H1 (cell line): Measurements from ENCODE around the gene CBFB. TPM values are rescaled to one million over a fixed set of nuclear protein-coding genes. Genes with fewer than 3 reads are reported as not detected.

Experiments
- CTCF ChIA-PET: fragments of 300-600 bp; sonication (Branson Sonifier 250); formaldehyde crosslinking; loops from one replicate; lab custom pipeline; 2021; ENCODE audit not compliant: partially characterized antibody; lab: Charles Lee
- POLR2A ChIA-PET: fragments of 300-600 bp; sonication (Branson Sonifier 250); formaldehyde crosslinking; loops from one replicate; lab custom pipeline; 2021; ENCODE audit warnings: inconsistent platforms; ENCODE audit not compliant: partially characterized antibody; lab: Charles Lee
- DNase-seq, 2 experiments: peaks; one replicate each; pipeline versions ENCODE4 v3.0.0 to v3.0.0-alpha.2; 2010 to 2022; ENCODE audit warnings: low spot score in 2 of 2, low read depth in 1 of 2, mixed read lengths in 1 of 2
- FAIRE-seq: peaks from 2 replicates; lab custom pipeline; 2011; peaks lifted over from hg19 to GRCh38; lab: Jason Lieb, UNC
- H2AFZ ChIP-seq: 2 replicates; pipeline ENCODE4 v1.8.1; 2012; ENCODE audit warnings: low read length, inconsistent platforms
- H2AK5ac ChIP-seq: 2 replicates; pipeline ENCODE4 v1.6.1; 2013; ENCODE audit warnings: low read depth, low read length
- H2BK120ac ChIP-seq: replicated peaks from 2 replicates; pipeline ENCODE3; 2013; ENCODE audit warnings: low read depth, low read length, inconsistent platforms
- H2BK12ac ChIP-seq: 2 replicates; pipeline ENCODE4 v1.6.1; 2013; ENCODE audit warnings: low read depth, low read length
- H2BK15ac ChIP-seq: 2 replicates; pipeline ENCODE4 v1.6.1; 2013; ENCODE audit warnings: low read length
- H2BK20ac ChIP-seq: 2 replicates; pipeline ENCODE4 v1.6.1; 2013; ENCODE audit warnings: low read length
- H2BK5ac ChIP-seq: 2 replicates; pipeline ENCODE4 v1.6.1; 2013; ENCODE audit warnings: low read depth, low read length
- H3K14ac ChIP-seq: 2 replicates; pipeline ENCODE4 v1.6.1; 2013; ENCODE audit warnings: inconsistent platforms; ENCODE audit not compliant: insufficient read length
- H3K18ac ChIP-seq: 2 replicates; pipeline ENCODE4 v1.6.1; 2013; ENCODE audit warnings: low read length; ENCODE audit errors: extremely low read depth
- H3K23ac ChIP-seq: 2 replicates; pipeline ENCODE4 v1.6.1; 2013; ENCODE audit warnings: inconsistent platforms; ENCODE audit not compliant: insufficient read length
- H3K23me2 ChIP-seq: 2 replicates; pipeline ENCODE4 v1.6.1; 2013; ENCODE audit warnings: low read depth, low read length
- H3K27ac ChIP-seq: 2 replicates; pipeline ENCODE4 v1.6.1; 2011; ENCODE audit warnings: low read depth, low read length, inconsistent platforms
- H3K27me3 ChIP-seq, 4 experiments: replicated peaks in 1 of 4; 1 replicate in 1 of 4; 2 replicates in 3 of 4; pipeline versions ENCODE4 v1.6.1 to v1.8.1; 2011 to 2013; ENCODE audit warnings: low read length in 3 of 4, mild to moderate bottlenecking in 3 of 4, inconsistent platforms in 2 of 4, mixed read lengths in 2 of 4, moderate library complexity in 1 of 4; ENCODE audit not compliant: control insufficient read depth in 3 of 4, insufficient read depth in 3 of 4; ENCODE audit errors: extremely low read depth in 1 of 4
- H3K36me3 ChIP-seq, 4 experiments: 2 replicates each; pipeline versions ENCODE4 v1.6.1 to v1.8.1; 2011 to 2013; ENCODE audit warnings: mild to moderate bottlenecking in 4 of 4, low read length in 3 of 4, moderate library complexity in 2 of 4, control low read depth in 1 of 4, inconsistent platforms in 1 of 4; ENCODE audit not compliant: insufficient read depth in 4 of 4, control insufficient read depth in 2 of 4
- H3K4ac ChIP-seq: replicated peaks from 2 replicates; pipeline ENCODE3; 2013; ENCODE audit warnings: low read length, low read depth, mixed read lengths, inconsistent platforms; ENCODE audit not compliant: insufficient read length
- H3K4me1 ChIP-seq, 4 experiments: replicated peaks in 1 of 4; 1 replicate in 1 of 4; 2 replicates in 3 of 4; pipeline versions ENCODE4 v1.6.1 to v1.8.1; 2011 to 2013; ENCODE audit warnings: low read length in 3 of 4, inconsistent platforms in 2 of 4, mixed read lengths in 1 of 4; ENCODE audit not compliant: insufficient read depth in 4 of 4, control insufficient read depth in 3 of 4
- H3K4me2 ChIP-seq, 2 experiments: 2 replicates each; pipeline versions ENCODE4 v1.6.1 to v1.8.1; 2011 to 2013; ENCODE audit warnings: low read depth in 2 of 2, low read length in 2 of 2, control low read depth in 1 of 2, inconsistent platforms in 1 of 2, mild to moderate bottlenecking in 1 of 2; ENCODE audit not compliant: insufficient read depth in 1 of 2
- H3K4me3 ChIP-seq, 4 experiments: fragments of 200-600, 300-600 bp in 1 of 4; sonication (generic), shearing (Covaris generic), sonication (Bioruptor Twin) in 1 of 4; 2 replicates each; pipeline versions ENCODE4 v1.5.1 to v1.8.1; 2011 to 2016; ENCODE audit warnings: low read length in 4 of 4, low read depth in 3 of 4, control low read depth in 2 of 4, inconsistent platforms in 2 of 4, mild to moderate bottlenecking in 2 of 4, mixed read lengths in 1 of 4, moderate library complexity in 1 of 4; ENCODE audit not compliant: insufficient read depth in 2 of 4; ENCODE audit errors: extremely low read depth in 1 of 4
- H3K56ac ChIP-seq: replicated peaks from 2 replicates; pipeline ENCODE3; 2013; ENCODE audit warnings: low read depth, mild to moderate bottlenecking, mixed read lengths, low read length, inconsistent platforms; ENCODE audit not compliant: insufficient read length
- H3K79me1 ChIP-seq: 2 replicates; pipeline ENCODE4 v1.6.1; 2013; ENCODE audit warnings: low read depth, low read length, control low read depth
- H3K79me2 ChIP-seq, 2 experiments: 2 replicates each; pipeline versions ENCODE4 v1.6.1 to v1.8.1; 2012 to 2013; ENCODE audit warnings: low read length in 2 of 2, mild to moderate bottlenecking in 2 of 2, inconsistent platforms in 1 of 2; ENCODE audit not compliant: insufficient read depth in 2 of 2, control insufficient read depth in 1 of 2
- H3K9ac ChIP-seq, 4 experiments: replicated peaks in 1 of 4; 1 replicate in 1 of 4; 2 replicates in 3 of 4; pipeline versions ENCODE4 v1.6.1 to v1.8.1; 2011 to 2013; ENCODE audit warnings: low read depth in 3 of 4, low read length in 3 of 4, control low read depth in 2 of 4, mild to moderate bottlenecking in 2 of 4, moderate library complexity in 2 of 4, inconsistent platforms in 1 of 4; ENCODE audit errors: extremely low read depth in 1 of 4
- H3K9me3 ChIP-seq, 2 experiments: 2 replicates each; pipeline versions ENCODE4 v1.6.1 to v1.8.1; 2012 to 2013; ENCODE audit warnings: mild to moderate bottlenecking in 2 of 2, moderate library complexity in 2 of 2, control low read depth in 1 of 2, inconsistent platforms in 1 of 2, low read depth in 1 of 2, low read length in 1 of 2, mixed read lengths in 1 of 2; ENCODE audit not compliant: insufficient read depth in 2 of 2
- H4K20me1 ChIP-seq, 2 experiments: replicated peaks in 1 of 2; 2 replicates each; pipeline versions ENCODE3 to v1.8.1; 2011 to 2013; ENCODE audit warnings: inconsistent platforms in 2 of 2, low read length in 2 of 2, mild to moderate bottlenecking in 1 of 2; ENCODE audit not compliant: insufficient read depth in 2 of 2, control insufficient read depth in 1 of 2
- H4K5ac ChIP-seq: 2 replicates; pipeline ENCODE4 v1.6.1; 2013; ENCODE audit warnings: low read length, low read depth, mixed read lengths, inconsistent platforms; ENCODE audit not compliant: insufficient read length
- H4K8ac ChIP-seq: 2 replicates; pipeline ENCODE4 v1.8.0; 2013; ENCODE audit warnings: mild to moderate bottlenecking, moderate library complexity, low read length, inconsistent platforms; ENCODE audit not compliant: insufficient read depth; ENCODE audit errors: extremely low read depth
- H4K91ac ChIP-seq: replicated peaks from 2 replicates; pipeline ENCODE3; 2013; ENCODE audit warnings: low read length, mixed read lengths, inconsistent platforms; ENCODE audit not compliant: insufficient read length
- BACH1 ChIP-seq: IDR thresholded peaks from 2 replicates; pipeline ENCODE4 v1.6.1; 2012; ENCODE audit warnings: low read length, improper control_type of control experiment
- CTBP2 ChIP-seq: IDR thresholded peaks from 2 replicates; pipeline ENCODE4 v1.7.0; 2011; ENCODE audit warnings: borderline replicate concordance, mild to moderate bottlenecking, moderate library complexity, mixed read lengths, low read length; ENCODE audit not compliant: insufficient read depth, insufficient read length
- EP300 ChIP-seq, 2 experiments: IDR thresholded peaks; 1 replicate in 1 of 2; 2 replicates in 1 of 2; pipeline ENCODE4 v1.6.1; 2011 to 2012; ENCODE audit warnings: low read depth in 2 of 2, low read length in 2 of 2, mild to moderate bottlenecking in 2 of 2, borderline replicate concordance in 1 of 2, inconsistent platforms in 1 of 2, moderate library complexity in 1 of 2
- JUN ChIP-seq: IDR thresholded peaks from 2 replicates; pipeline ENCODE4 v1.6.1; 2011; ENCODE audit warnings: low read depth, mild to moderate bottlenecking, improper control_type of control experiment, low read length
- SIN3A ChIP-seq, 2 experiments: IDR thresholded peaks in 1 of 2; conservative IDR thresholded peaks in 1 of 2; 2 replicates each; pipeline ENCODE4 v1.6.1; 2011 to 2012; ENCODE audit warnings: low read length in 2 of 2, improper control_type of control experiment in 1 of 2, low read depth in 1 of 2, mild to moderate bottlenecking in 1 of 2
- TAF1 ChIP-seq: IDR thresholded peaks from 2 replicates; pipeline ENCODE4 v1.6.1; 2011; ENCODE audit warnings: mild to moderate bottlenecking, low read depth, low read length
- ZNF274 ChIP-seq: IDR thresholded peaks from 2 replicates; pipeline ENCODE4 v1.7.0; 2012; ENCODE audit warnings: low read length, borderline replicate concordance; ENCODE audit errors: extremely low read depth
- WGBS, 2 experiments: shearing (Covaris generic) in 1 of 2; methylation state at CpG; one replicate each; pipeline versions ENCODE4 v1.1.6 to v1.1.7; 2013 to 2015; ENCODE audit warnings: low lambda C conversion rate in 2 of 2, mixed read lengths in 2 of 2, inconsistent platforms in 1 of 2, low coverage in 1 of 2, missing lambda C conversion rate in 1 of 2; ENCODE audit not compliant: insufficient replicate concordance in 2 of 2, insufficient coverage in 1 of 2, insufficient read length in 1 of 2; ENCODE audit errors: extremely low coverage in 1 of 2, missing lambda C conversion rate in 1 of 2; 5-methylcytosine and 5-hydroxymethylcytosine counted together
- polyA plus RNA-seq, 7 experiments: library from polyadenylated mRNA; depleted of rRNA in 3 of 7; stranded (reverse) in 5 of 7; unstranded in 2 of 7; fragments of >200 nt in 5 of 7; fragments of 200-250 nt in 2 of 7; gene quantifications; 1 replicate in 5 of 7; 2 replicates in 1 of 7; 4 replicates in 1 of 7; pipeline versions ENCODE4 v1.2.1 to v1.2.3, GENCODE V29; 2011 to 2013; ENCODE audit warnings: missing spikeins in 2 of 7, mixed read lengths in 2 of 7
- total RNA-seq: library from RNA; stranded (reverse); fragmentation: NEBNext Ultra II Directional; extraction: Animal tissue kit (Norgen Biotek cat#: 25700); gene quantifications from 2 replicates; pipeline ENCODE4 v1.2.1, GENCODE V29; 2021
- TF ChIP-seq, protein P1 (sequence below), 3 experiments: IDR thresholded peaks; 1 replicate in 2 of 3; 2 replicates in 1 of 3; pipeline versions ENCODE4 v1.5.1 to v1.6.1; 2011; ENCODE audit warnings: low read length in 3 of 3, mild to moderate bottlenecking in 3 of 3, inconsistent platforms in 2 of 3, low read depth in 1 of 3, moderate library complexity in 1 of 3; ENCODE audit not compliant: insufficient read depth in 1 of 3; ENCODE audit errors: control extremely low read depth in 1 of 3
- TF ChIP-seq, protein P2 (sequence below): IDR thresholded peaks from 2 replicates; pipeline ENCODE4 v1.6.1; 2011; ENCODE audit warnings: low read length, improper control_type of control experiment

CBFB gene
- total and polyA plus RNA-seq, 2 of the 8 experiments (the other 6 are each of a cell fraction or from before 2014, with no cell fraction given), result 11.5 to 31.6 TPM

DNA sequence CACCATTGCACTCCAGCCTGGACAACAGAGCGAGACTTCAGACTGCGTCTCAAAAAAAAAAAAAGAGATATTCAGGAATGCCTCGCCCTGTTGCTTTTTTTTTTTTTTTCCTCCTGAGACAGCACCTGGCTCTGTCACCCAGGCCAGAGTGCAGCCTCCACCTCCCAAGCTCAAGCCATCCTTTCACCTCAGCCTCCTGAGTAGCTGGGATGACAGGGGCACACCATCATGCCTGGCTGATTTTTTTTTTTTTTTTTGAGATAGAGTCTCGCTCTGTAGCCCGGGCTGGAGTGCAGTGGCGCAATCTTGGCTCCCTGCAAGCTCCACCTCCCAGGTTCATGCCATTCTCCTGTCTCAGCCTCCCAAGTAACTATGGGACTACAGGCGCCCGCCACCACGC, 88.8 kb downstream of the CBFB start:
- no peak overlapping the region for H3K4me2 ChIP-seq
- no peak overlapping the region for H3K4me3 ChIP-seq
- H4K91ac ChIP-seq, result no peak overlapping the region
- no peak overlapping the region for H3K56ac ChIP-seq
- H3K9ac ChIP-seq, result no peak overlapping the region
- no peak overlapping the region for H3K23ac ChIP-seq
- H4K20me1 ChIP-seq, result peaks cover 3 to 10% of the 10 kb centered on the region in 2 experiments
- 0 out of 7 replicates have a peak, but pooled peaks cover 0 to 2% (median 0%) of the 10 kb centered on the region in 4 experiments for H3K4me1 ChIP-seq
- H2BK5ac ChIP-seq, result no peak overlapping the region
- H3K79me1 ChIP-seq, result peaks cover 11% of the 10 kb centered on the region; the same call in 1 of the 2 replicates
- H2BK15ac ChIP-seq, result no peak overlapping the region
- H3K18ac ChIP-seq, result no peak overlapping the region
- H3K27me3 ChIP-seq, result no peaks in the 10 kb centered on the region
- peaks cover 0 to 14% (median 6%) of the 10 kb centered on the region in 4 experiments; a peak in 5 of 8 replicates for H3K36me3 ChIP-seq
- DNase-seq (no peak), FAIRE-seq (no peak)
- no peak overlapping the region for H4K8ac ChIP-seq
- ChIA-PET POLR2A (no interaction called here), CTCF (interaction anchor here (1.1 kb wide), 1 partner anchor 14 kb away, joined by 4 read pairs; no protein-coding TSS in a partner anchor)
- no peak overlapping the region for H3K4ac ChIP-seq
- 97% methylated on average over 6 of the region's 9 CpGs; no CpG with 5 or more reads in 1 of the 2 experiments for WGBS, 2 experiments
- no peak overlapping the region for H2BK20ac ChIP-seq
- H3K79me2 ChIP-seq, result peaks cover 4 to 34% of the 10 kb centered on the region in 2 experiments; a peak in 3 of 4 replicates
- H2AFZ ChIP-seq, result no peak overlapping the region
- no peak overlapping the region for H3K14ac ChIP-seq
- H3K27ac ChIP-seq, result no peak overlapping the region
- no peak overlapping the region for H2AK5ac ChIP-seq
- H2BK120ac ChIP-seq, result no peak overlapping the region
- no peaks in the 10 kb centered on the region for H3K9me3 ChIP-seq
- H3K23me2 ChIP-seq, result no peaks in the 10 kb centered on the region
- no peak overlapping the region for H2BK12ac ChIP-seq
- no peak overlapping the region for H4K5ac ChIP-seq
- TF ChIP-seq ZNF274, result no peak
- TF ChIP-seq JUN, result no peak
- TF ChIP-seq BACH1, result no peak
- TF ChIP-seq SIN3A (conservative IDR thresholded peaks at IDR 0.05 in 1 of 2, IDR thresholded peaks at IDR 0.05 in 1 of 2; ENCODE audit: low read depth in 1 of 2, low read length in 2 of 2), result no peak
- TF ChIP-seq EP300 (IDR thresholded peaks at IDR 0.05; ENCODE audit: borderline replicate concordance in 1 of 2, low read depth in 2 of 2, low read length in 2 of 2), result no peak
- TF ChIP-seq, protein P1, sequence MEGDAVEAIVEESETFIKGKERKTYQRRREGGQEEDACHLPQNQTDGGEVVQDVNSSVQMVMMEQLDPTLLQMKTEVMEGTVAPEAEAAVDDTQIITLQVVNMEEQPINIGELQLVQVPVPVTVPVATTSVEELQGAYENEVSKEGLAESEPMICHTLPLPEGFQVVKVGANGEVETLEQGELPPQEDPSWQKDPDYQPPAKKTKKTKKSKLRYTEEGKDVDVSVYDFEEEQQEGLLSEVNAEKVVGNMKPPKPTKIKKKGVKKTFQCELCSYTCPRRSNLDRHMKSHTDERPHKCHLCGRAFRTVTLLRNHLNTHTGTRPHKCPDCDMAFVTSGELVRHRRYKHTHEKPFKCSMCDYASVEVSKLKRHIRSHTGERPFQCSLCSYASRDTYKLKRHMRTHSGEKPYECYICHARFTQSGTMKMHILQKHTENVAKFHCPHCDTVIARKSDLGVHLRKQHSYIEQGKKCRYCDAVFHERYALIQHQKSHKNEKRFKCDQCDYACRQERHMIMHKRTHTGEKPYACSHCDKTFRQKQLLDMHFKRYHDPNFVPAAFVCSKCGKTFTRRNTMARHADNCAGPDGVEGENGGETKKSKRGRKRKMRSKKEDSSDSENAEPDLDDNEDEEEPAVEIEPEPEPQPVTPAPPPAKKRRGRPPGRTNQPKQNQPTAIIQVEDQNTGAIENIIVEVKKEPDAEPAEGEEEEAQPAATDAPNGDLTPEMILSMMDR (IDR thresholded peaks at IDR 0.05; ENCODE audit: control extremely low read depth in 1 of 3, insufficient read depth in 1 of 3, low read depth in 1 of 3, low read length in 3 of 3), result no peak
- TF ChIP-seq CTBP2, result no peak
- TF ChIP-seq TAF1, result no peak
- TF ChIP-seq, protein P2, sequence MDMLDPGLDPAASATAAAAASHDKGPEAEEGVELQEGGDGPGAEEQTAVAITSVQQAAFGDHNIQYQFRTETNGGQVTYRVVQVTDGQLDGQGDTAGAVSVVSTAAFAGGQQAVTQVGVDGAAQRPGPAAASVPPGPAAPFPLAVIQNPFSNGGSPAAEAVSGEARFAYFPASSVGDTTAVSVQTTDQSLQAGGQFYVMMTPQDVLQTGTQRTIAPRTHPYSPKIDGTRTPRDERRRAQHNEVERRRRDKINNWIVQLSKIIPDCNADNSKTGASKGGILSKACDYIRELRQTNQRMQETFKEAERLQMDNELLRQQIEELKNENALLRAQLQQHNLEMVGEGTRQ, result no peak
